GM12878 (cell line): ENCODE data around the gene CMC4. TPM values are rescaled to one million over a fixed set of nuclear protein-coding genes. Genes with fewer than 3 reads are reported as not detected.

Experiments
- ATAC-seq: fragments of 200-7000 bp; cut with Tn5 transposase; 3 replicates; pipeline ENCODE4 v1.9.1; 2020; ENCODE audit warnings: mild to moderate bottlenecking, moderate library complexity
- BruUV-seq: library from RNA; stranded (reverse); fragments of 400-500 nt; replicated peaks from 2 replicates; lab custom pipeline; 2021; lab: Mats Ljungman, UMichigan
- CTCF ChIA-PET: fragments of 300-600 bp; sonication (Branson Sonifier 250); formaldehyde crosslinking; extraction: SDS; loops from one replicate; lab custom pipeline; 2021; ENCODE audit warnings: inconsistent platforms; lab: Yijun Ruan, JAX
- POLR2A ChIA-PET: fragments of 350-600 bp; formaldehyde crosslinking; extraction: SDS; loops from one replicate; lab custom pipeline; 2021; ENCODE audit warnings: inconsistent platforms; lab: Charles Lee
- RAD21 ChIA-PET: fragments of 300-600 bp; sonication (Branson Sonifier 250); formaldehyde crosslinking; loops from one replicate; lab custom pipeline; 2023; ENCODE audit warnings: antibody characterized with exemption; ENCODE audit not compliant: unreplicated experiment; lab: Charles Lee
- SMC1A ChIA-PET: fragments of 300-600 bp; sonication (Branson Sonifier 250); formaldehyde crosslinking; loops from one replicate; lab custom pipeline; 2023; ENCODE audit not compliant: unreplicated experiment, uncharacterized antibody; lab: Charles Lee
- DNase-seq: peaks from one replicate; pipeline ENCODE4 v3.0.0-alpha.2; 2011; ENCODE audit warnings: low read depth, low spot score
- FAIRE-seq: peaks from 3 replicates; lab custom pipeline; 2011; peaks lifted over from hg19 to GRCh38; lab: Jason Lieb, UNC
- H2AFZ ChIP-seq: 2 replicates; pipeline ENCODE4 v1.6.0; 2011; ENCODE audit warnings: low read depth, low read length, control low read depth; ENCODE audit not compliant: control insufficient read depth
- H3K27ac ChIP-seq: 2 replicates; pipeline ENCODE4 v1.5.1; 2011; ENCODE audit warnings: control low read depth; ENCODE audit not compliant: control insufficient read depth, insufficient read depth
- H3K27me3 ChIP-seq, 2 experiments: replicated peaks in 1 of 2; 2 replicates each; pipeline versions ENCODE4 v1.6.0 to v1.6.1; 2011; ENCODE audit warnings: low read length in 1 of 2; ENCODE audit not compliant: control insufficient read depth in 2 of 2, insufficient read depth in 2 of 2
- H3K36me3 ChIP-seq, 2 experiments: 2 replicates each; pipeline ENCODE4 v1.5.1; 2011; ENCODE audit warnings: low read length in 1 of 2; ENCODE audit not compliant: control insufficient read depth in 2 of 2, insufficient read depth in 2 of 2
- H3K4me1 ChIP-seq: 2 replicates; pipeline ENCODE4 v1.6.1; 2011; ENCODE audit warnings: mild to moderate bottlenecking, low read length, moderate library complexity, mixed read lengths; ENCODE audit not compliant: control insufficient read depth, insufficient read depth
- H3K4me2 ChIP-seq: 2 replicates; pipeline ENCODE4 v1.6.0; 2011; ENCODE audit warnings: control low read depth; ENCODE audit not compliant: control insufficient read depth, insufficient read depth
- H3K4me3 ChIP-seq: fragments of 200-600 bp; sonication (generic); 2 replicates; pipeline ENCODE4 v1.5.1; 2016
- H3K79me2 ChIP-seq: 2 replicates; pipeline ENCODE4 v1.6.0; 2011; ENCODE audit warnings: low read length; ENCODE audit not compliant: control insufficient read depth, insufficient read depth
- H3K9ac ChIP-seq: 2 replicates; pipeline ENCODE4 v1.8.0; 2011; ENCODE audit warnings: low read length, control low read depth, mixed read lengths; ENCODE audit not compliant: control insufficient read depth, insufficient read depth
- H3K9me3 ChIP-seq: replicated peaks from 3 replicates; pipeline ENCODE4 v1.5.1; 2011; ENCODE audit warnings: mild to moderate bottlenecking, low read length; ENCODE audit not compliant: control insufficient read depth, insufficient read depth
- H4K20me1 ChIP-seq: 2 replicates; pipeline ENCODE4 v1.6.0; 2011; ENCODE audit not compliant: control insufficient read depth, insufficient read depth
- BRCA1 ChIP-seq: IDR thresholded peaks from 2 replicates; pipeline ENCODE4 v1.6.1; 2011; ENCODE audit warnings: low read depth, low read length, improper control_type of control experiment
- NR2F1 ChIP-seq: fragments of 450-650 bp; conservative IDR thresholded peaks from 2 replicates; pipeline ENCODE4 v1.6.1; 2017; ENCODE audit warnings: mild to moderate bottlenecking
- RELB ChIP-seq: fragments of 450-650 bp; IDR thresholded peaks from 2 replicates; pipeline ENCODE4 v1.6.1; 2017; ENCODE audit warnings: low read depth, mild to moderate bottlenecking, moderate library complexity
- RUNX3 ChIP-seq: IDR thresholded peaks from 2 replicates; pipeline ENCODE4 v1.6.1; 2012; ENCODE audit warnings: low read length, inconsistent platforms
- WGBS: methylation state at CpG from one replicate; pipeline ENCODE4 v1.1.6; 2016; ENCODE audit warnings: low lambda C conversion rate; ENCODE audit not compliant: insufficient replicate concordance, insufficient coverage; ENCODE audit errors: missing lambda C conversion rate; 5-methylcytosine and 5-hydroxymethylcytosine counted together
- in situ Hi-C: fragments of 300-500 bp; cut with MboI; formaldehyde crosslinking; loops from 9 replicates; pipeline ENCODE4 v1.14.3; 2018; ENCODE audit warnings: mixed read lengths
- intact Hi-C: fragments of 100-400 bp; cut with micrococcal nuclease; formaldehyde crosslinking; loops from one replicate; pipeline ENCODE4 v1.14.2; 2022; ENCODE audit not compliant: unreplicated experiment
- polyA plus RNA-seq, 11 experiments: library from polyadenylated mRNA; depleted of rRNA in 4 of 11; unstranded in 6 of 11; stranded (reverse) in 5 of 11; fragments of >200 nt; fragmentation: Nextera tagmentation in 4 of 11; fragmentation: Illumina TruSeq in 1 of 11; extraction: Ambion mirVana in 4 of 11; extraction: Trizol in 1 of 11; gene quantifications; 1 replicate in 1 of 11; 2 replicates in 10 of 11; pipeline versions ENCODE4 v1.2.1 to v1.2.3, GENCODE V29; 2011 to 2016; ENCODE audit warnings: inconsistent platforms in 2 of 11, missing spikeins in 2 of 11, low read depth in 1 of 11
- total RNA-seq, 4 experiments: library from RNA; depleted of rRNA in 3 of 4; stranded (reverse); fragments of >200 nt in 3 of 4; fragmentation: Illumina TruSeq in 1 of 4; extraction: Trizol in 1 of 4; gene quantifications; 2 replicates each; pipeline versions ENCODE4 v1.2.1 to v1.2.3, GENCODE V29; 2013 to 2021

Gene CMC4
- total and polyA plus RNA-seq, 10 of the 15 experiments (the other 5 are each of a cell fraction or from before 2014, with no cell fraction given) = 5.8 to 36.4 (median 21.0) TPM

- no peaks in the 10 kb centered on the region for H3K4me1 ChIP-seq
- H3K27ac ChIP-seq = no peak overlapping the region
- H3K36me3 ChIP-seq = no peaks in the 10 kb centered on the region; a peak in 2 of 4 replicates
- BruUV-seq = no TSS peak
- FAIRE-seq (no peak), ATAC-seq (no peak), DNase-seq (no peak)
- in situ Hi-C loops = no loop called here
- H4K20me1 ChIP-seq = no peaks in the 10 kb centered on the region
- H3K4me3 ChIP-seq = peak overlapping the region; percentile 22; the same call in 1 of the 2 replicates
- ChIA-PET CTCF (no interaction called here), POLR2A (no interaction called here), SMC1A (interaction anchor here (2.1 to 2.9 kb wide), 2 partner anchors 10 to 12 kb away, joined by 5 to 10 read pairs; no protein-coding TSS in a partner anchor), RAD21 (interaction anchor here (1.5 kb wide), 1 partner anchor 83 kb away, joined by 4 read pairs; no protein-coding TSS in a partner anchor)
- H3K79me2 ChIP-seq = peaks cover 46% of the 10 kb centered on the region
- WGBS = 55% methylated on average over 1 of the region's 1 CpG
- H2AFZ ChIP-seq = no peak overlapping the region
- no peaks in the 10 kb centered on the region for H3K27me3 ChIP-seq
- no peaks in the 10 kb centered on the region for H3K9me3 ChIP-seq
- intact Hi-C loops = no loop called here
- TF ChIP-seq NR2F1 (peak; percentile 36; the same call in 1 of the 2 replicates), RUNX3 (no peak), BRCA1 (no peak), RELB (no peak)
- H3K9ac ChIP-seq = no peak overlapping the region
- H3K4me2 ChIP-seq = no peak overlapping the region; the same call in 1 of the 2 replicates
Observed at GRCh38 chrX:155068165-155068564, 2.8 kb downstream of the CMC4 start.
